GM18861 (cell line): ENCODE data around the gene NOX5.

Experiments
- ATAC-seq: cut with Tn5 transposase; IDR thresholded peaks from one replicate; pipeline ENCODE4 v1.9.1; 2021; ENCODE audit not compliant: unreplicated experiment

NOX5 gene

GRCh38 chr15:68990231-68990991, 24.1 kb upstream of the NOX5 start:
- no peak for ATAC-seq

GRCh38 chr15:68990992-68991500, 23.4 kb upstream of the NOX5 start:
- ATAC-seq, result no peak

GRCh38 chr15:68991723-68992122, 22.8 kb upstream of the NOX5 start:
- ATAC-seq, result no peak

- ATAC-seq, result no peak
Measured at GRCh38 chr15:68992696-68993095, 21.8 kb upstream of the NOX5 start.

GRCh38 chr15:68993276-68993675, 21.2 kb upstream of the NOX5 start:
- no peak for ATAC-seq

GRCh38 chr15:68994149-68994548, 20.3 kb upstream of the NOX5 start:
- ATAC-seq, result no peak

GRCh38 chr15:68994981-68995761, 19.3 kb upstream of the NOX5 start:
- ATAC-seq, result no peak

- ATAC-seq, result no peak
Measured at GRCh38 chr15:68997050-68997449, 17.4 kb upstream of the NOX5 start.

- no peak for ATAC-seq
Measured at GRCh38 chr15:68997930-68998777, 16.3 kb upstream of the NOX5 start.

- no peak for ATAC-seq
Measured at GRCh38 chr15:68999091-68999490, 15.4 kb upstream of the NOX5 start.

GRCh38 chr15:69000091-69000490, 14.4 kb upstream of the NOX5 start:
- no peak for ATAC-seq

GRCh38 chr15:69000725-69001503, 13.6 kb upstream of the NOX5 start:
- no peak for ATAC-seq

GRCh38 chr15:69002783-69003182, 11.7 kb upstream of the NOX5 start:
- ATAC-seq, result no peak

GRCh38 chr15:69004011-69004410, 10.5 kb upstream of the NOX5 start:
- no peak for ATAC-seq

GRCh38 chr15:69008056-69008455, 6.4 kb upstream of the NOX5 start:
- ATAC-seq, result no peak

- ATAC-seq, result no peak
Measured at GRCh38 chr15:69009341-69009740, 5.2 kb upstream of the NOX5 start.

GRCh38 chr15:69011641-69012040, 2.9 kb upstream of the NOX5 start:
- no peak for ATAC-seq

- ATAC-seq, result no peak
Measured at GRCh38 chr15:69012761-69013364, 1.6 kb upstream of the NOX5 start.

- ATAC-seq, result no peak
Measured at GRCh38 chr15:69013726-69014406, 629 bp upstream of the NOX5 start.

GRCh38 chr15:69015591-69015990, 1.1 kb downstream of the NOX5 start:
- ATAC-seq, result no peak
